Measurements from ENCODE around the gene LOXL3.
"Not testable (repeated sequence)": the region's sequence is repeated elsewhere in the genome, so short reads cannot be mapped to it uniquely, and the experiment has no call there.

DNA sequence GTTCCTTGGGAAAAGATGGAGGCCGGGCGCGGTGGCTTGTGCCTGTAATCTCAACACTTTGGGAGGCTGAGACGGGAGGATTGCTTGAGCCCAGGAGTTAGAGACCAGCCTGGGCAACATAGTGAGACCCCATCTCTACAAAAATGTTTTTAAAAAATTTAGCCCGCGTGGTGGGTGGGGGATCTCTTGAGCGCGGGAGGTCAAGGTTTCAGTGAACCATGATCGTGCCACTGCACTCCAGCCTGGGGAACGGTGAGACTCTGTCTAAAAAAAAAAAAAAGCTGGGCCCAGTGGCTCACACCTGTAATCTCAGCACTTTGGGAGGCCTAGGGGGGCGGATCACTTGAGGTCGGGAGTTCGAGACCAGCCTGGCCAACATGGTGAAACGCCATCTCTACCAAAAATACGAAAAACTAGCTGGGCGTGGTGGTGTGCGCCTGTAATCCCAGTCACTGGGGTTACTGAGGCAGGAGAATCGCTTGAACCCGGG, 70.0 kb downstream of the LOXL3 start:
- TF ChIP-seq CTCF, POLR2AphosphoS5, POLR2A (IDR thresholded peaks at IDR 0.05): not testable (repeated sequence)

Measured in prostate gland (tissue), 2 donors.